Measurements from ENCODE around the gene ANKS3.

Gene ANKS3

DNA sequence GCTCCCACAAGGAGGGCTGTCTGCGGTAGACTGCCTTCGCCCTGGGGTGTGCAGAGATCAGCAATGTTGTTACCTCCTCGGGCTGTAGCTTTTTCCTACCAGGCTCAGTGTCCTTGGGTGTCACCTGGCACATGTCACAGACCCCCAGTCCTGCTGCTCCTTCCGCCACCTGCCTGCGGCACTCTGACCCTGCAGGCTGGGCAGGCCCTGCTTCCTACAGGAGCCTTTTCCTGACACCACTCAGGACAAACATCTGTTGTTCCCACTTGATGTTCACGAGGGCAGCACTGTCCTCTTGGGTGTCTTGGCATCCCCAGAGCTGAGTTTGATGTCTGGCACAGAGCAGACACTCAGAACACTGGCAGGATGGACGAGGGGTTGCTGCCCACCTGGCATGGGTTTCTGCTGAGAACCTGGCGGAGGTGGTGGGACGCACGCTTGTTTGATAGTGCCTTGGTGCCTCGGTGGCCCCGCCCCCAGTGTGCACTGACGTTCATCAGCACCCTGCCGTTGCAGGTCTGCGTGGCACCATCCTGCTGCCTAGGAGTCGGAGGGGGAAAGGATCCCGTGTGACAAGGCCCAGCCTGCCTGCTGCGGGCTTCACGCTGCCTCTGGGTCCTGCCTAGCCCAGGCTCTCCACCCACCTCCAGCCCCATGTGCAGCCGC is 67.4 kb downstream of the ANKS3 start:
- DNase-seq (ENCODE audit: low spot score), result no peak

- DNase-seq (ENCODE audit: low spot score), result peak; percentile 13
Observed at GRCh38 chr16:4664538-4665418, 69.3 kb downstream of the ANKS3 start.

DNA sequence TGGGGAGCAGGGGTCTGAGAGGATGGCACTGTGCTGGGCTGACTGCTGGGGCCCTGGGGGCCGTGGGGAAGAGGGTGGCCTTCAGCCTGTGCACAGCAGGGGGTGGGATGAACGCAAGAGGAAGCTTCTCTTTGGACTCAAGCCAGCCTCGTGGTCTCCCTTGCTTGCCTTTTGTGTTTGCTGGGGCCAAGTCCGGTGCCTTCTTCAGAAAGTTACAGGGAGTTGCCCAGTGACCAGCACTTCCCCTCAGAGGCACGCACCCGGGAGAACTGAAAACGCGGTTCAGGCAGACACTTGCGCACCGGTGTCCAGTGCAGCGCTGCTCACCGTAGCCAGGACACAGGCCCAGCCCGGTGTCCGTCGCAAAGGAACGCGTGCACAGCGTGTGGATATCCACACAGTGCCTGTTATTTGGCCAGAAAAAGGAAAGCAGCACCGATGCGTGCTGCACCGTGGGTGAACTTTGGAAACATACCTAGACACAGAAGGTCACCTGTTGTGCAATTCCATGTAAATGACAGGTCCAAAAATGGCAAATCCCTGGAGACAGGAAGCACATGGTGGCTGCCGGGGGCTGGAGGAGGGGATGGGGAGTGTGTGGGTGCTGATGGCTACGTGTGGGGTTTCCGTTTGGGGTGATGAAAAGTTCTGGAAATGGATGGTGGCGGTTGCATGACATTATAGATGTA is 70.2 kb downstream of the ANKS3 start:
- DNase-seq (ENCODE audit: low spot score), result peak; percentile 46

GRCh38 chr16:4663465-4663776 is 70.7 kb downstream of the ANKS3 start:
- DNase-seq (ENCODE audit: low spot score), result no peak

GRCh38 chr16:4661661-4662060 is 72.4 kb downstream of the ANKS3 start:
- no peak for DNase-seq (ENCODE audit: low spot score)

DNA sequence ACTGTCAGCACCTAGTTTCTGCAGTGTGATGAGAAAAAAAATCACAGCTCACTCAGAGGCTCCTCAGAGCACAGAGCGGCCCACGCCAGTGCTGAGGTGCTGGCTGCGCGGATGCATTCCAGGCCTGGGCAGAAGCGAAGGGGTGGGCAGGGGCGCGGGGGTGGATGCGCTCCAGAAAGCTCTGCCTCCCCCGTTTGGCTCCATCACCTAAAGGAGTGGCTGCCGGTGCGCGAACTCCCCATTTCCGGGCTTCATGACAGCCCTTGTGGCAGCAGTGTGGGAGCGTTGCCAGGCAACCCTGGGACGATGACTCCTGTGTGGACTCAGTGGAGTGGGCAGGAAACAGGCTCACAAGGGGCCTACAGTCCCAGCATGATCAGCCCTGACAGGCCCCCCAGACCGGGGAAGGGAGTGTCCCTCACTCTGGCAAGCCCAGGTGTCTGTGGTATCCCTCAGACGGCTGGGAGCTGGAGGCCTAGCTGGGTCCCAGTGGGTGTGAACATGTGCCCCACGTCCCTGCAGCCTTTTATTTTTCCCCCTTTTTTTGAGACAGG is 73.5 kb downstream of the ANKS3 start:
- DNase-seq (ENCODE audit: low spot score), result peak; percentile 79

DNA sequence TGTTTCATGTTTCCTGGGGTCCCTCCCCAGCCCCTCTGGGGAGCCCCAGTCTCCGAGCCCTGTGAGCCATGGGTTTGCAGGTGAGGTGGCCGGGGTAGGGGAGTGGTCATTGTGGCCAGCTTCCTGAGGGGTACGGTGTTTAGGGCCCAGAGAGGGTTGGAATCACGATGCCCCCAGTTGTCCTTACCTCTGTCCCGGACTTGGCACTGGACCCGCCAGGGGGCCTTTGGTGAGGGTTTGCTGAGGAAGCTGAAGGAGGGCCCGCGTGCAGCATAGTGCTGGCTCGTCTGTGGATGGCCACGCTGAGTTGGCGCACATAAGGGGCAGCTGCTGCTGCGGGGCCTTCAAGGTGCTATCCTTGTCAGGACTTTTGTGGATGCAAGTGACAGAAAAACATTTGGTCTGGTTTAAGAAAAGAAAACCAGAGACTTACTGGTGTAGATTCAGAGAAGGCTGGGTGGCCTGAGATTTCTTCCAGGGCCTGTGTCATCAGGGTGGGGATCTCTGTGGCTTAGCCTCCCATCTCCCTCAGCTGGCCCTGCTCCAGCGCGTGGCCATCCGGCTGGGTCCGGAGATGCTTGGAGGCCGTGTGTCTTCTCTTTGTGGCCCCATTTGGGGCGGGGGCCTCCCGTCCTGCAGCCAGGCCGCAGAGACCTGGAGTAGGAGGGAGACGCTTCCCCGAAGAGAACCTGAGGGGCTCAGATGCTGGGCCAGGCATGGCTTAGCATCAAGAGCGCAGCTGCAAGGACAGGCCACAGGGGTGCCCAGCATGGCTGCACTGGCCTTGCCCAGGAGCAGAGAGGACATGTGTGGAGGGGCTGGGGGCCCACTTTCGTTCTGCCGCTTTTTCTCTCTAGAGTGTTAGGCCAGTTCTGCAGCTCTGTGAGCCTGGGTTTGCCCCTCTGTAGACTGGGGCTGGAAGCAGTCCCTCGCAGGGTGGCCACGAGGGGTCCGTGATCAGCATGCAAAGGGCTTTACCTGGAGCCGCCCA is 74.4 kb downstream of the ANKS3 start:
- DNase-seq (ENCODE audit: low spot score), result no peak

GRCh38 chr16:4656695-4657686 is 77.1 kb downstream of the ANKS3 start:
- no peak for DNase-seq (ENCODE audit: low spot score)

GRCh38 chr16:4656221-4656620 is 77.8 kb downstream of the ANKS3 start:
- no peak for DNase-seq (ENCODE audit: low spot score)

DNA sequence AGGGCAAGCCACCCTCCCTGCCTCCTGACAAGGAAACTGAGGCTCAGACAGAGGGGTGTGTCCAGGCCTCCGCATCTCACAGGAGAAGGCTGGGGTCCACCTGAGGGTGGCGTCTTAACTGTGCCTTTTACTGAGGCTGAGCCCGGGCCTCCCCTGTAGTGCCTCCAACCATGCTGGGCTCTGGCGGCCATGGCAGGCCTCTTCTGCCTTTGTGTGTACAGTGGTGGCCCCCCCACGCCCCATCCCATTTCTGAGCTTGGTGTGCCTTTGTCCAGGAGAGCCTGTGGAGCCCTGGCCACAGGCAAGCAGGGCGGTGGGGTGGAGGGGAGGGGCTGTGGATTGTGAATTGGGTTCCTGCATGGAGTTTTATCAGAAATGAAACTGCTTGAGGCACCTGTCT is 78.3 kb downstream of the ANKS3 start:
- no peak for DNase-seq (ENCODE audit: low spot score)

DNA sequence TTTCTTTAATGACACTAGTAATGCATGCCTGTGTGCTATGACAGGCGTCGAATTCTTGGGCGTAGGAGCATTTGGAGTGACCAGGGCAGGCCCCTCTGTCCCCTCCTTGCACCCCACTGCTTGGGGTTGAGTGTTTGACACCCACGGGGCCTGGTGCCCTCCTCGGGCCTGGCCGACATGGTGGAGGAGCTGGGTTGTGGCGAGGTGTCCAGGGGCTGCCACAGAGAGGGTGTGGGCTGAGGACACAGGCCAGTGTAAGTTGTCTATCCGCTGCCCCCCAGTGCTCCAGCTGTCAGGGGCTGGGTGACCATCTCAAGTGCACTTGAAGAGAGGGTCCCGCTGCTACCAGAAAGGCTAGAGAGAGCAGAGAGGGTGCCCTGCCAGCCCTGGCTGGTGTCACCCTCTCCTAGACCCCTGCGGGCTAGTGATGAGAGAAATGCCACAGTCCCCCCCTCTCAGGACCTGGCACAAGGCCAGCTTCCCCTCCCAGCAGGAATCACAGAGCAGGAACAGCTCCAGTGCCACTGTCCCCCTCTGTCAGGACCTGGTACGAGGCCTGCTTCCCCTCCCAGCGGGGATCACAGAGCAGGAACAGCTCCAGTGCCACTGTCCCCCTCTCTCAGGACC is 79.0 kb downstream of the ANKS3 start:
- DNase-seq (ENCODE audit: low spot score), result no peak

GRCh38 chr16:4654011-4654963 is 79.8 kb downstream of the ANKS3 start:
- no peak for DNase-seq (ENCODE audit: low spot score)

GRCh38 chr16:4652561-4652960 is 81.5 kb downstream of the ANKS3 start:
- no peak for DNase-seq (ENCODE audit: low spot score)

GRCh38 chr16:4651827-4652226 is 82.2 kb downstream of the ANKS3 start:
- no peak for DNase-seq (ENCODE audit: low spot score)

GRCh38 chr16:4650443-4651074 is 83.5 kb downstream of the ANKS3 start:
- peak; percentile 61 for DNase-seq (ENCODE audit: low spot score)

- DNase-seq (ENCODE audit: low spot score), result no peak
Observed at GRCh38 chr16:4649744-4650442, 84.2 kb downstream of the ANKS3 start.

DNA sequence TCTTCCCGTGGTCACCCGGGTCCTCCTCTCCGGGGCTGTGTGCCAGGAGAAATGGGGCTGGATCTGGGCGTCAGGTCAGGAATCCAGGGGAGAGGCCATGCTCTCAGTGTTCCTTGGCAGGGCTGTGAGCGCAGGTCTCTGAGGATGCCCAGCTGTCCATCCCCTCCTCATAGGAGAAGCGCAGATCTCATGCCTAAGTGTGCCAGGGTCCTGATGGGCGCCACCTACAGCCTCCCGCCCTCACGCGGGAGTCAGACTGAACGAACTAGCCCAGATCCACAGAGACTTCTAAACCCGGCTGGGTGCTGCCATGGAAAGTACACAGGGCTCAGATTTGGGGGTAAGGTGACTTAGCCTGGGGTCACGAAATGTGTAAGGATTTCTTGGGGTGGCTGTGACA is 85.2 kb downstream of the ANKS3 start:
- DNase-seq (ENCODE audit: low spot score), result no peak

- no peak for DNase-seq (ENCODE audit: low spot score)
Observed at GRCh38 chr16:4647644-4647980, 86.5 kb downstream of the ANKS3 start.

Measured in kidney capillary endothelial cell (primary cell).